Upper lobe of left lung (tissue), 6 donors: ENCODE results near the gene PEF1. TPM values are rescaled to one million over a fixed set of nuclear protein-coding genes. Genes with fewer than 3 reads are reported as not detected.

ENCODE experiments used
- ATAC-seq, 2 donors: fragments of 200-7000 bp; cut with Tn5 transposase; one replicate each; pipeline ENCODE4 v1.9.1; 2022; ENCODE audit warnings: mild to moderate bottlenecking in 2 of 2, moderate library complexity in 2 of 2; ENCODE audit not compliant: low FRiP score in 2 of 2
- DNase-seq, 2 donors: peaks; one replicate each; pipeline ENCODE4 v3.0.0-alpha.2; 2019 to 2020
- H3K27ac ChIP-seq, 4 donors: fragments of 200-600 bp; sonication (generic); one replicate each; pipeline ENCODE4 v1.5.1; 2016 to 2019
- H3K27me3 ChIP-seq, 4 donors: fragments of 200-600 bp; sonication (generic); one replicate each; pipeline ENCODE4 v1.5.1; 2017 to 2019
- H3K36me3 ChIP-seq, 4 donors: fragments of 200-600 bp; sonication (generic); one replicate each; pipeline ENCODE4 v1.5.1; 2016 to 2019
- H3K4me1 ChIP-seq, 4 donors: fragments of 200-600 bp; sonication (generic); one replicate each; pipeline ENCODE4 v1.5.1; 2018 to 2019
- H3K4me3 ChIP-seq, 4 donors: fragments of 200-600 bp; sonication (generic); one replicate each; pipeline ENCODE4 v1.5.1; 2017 to 2019; ENCODE audit warnings: mild to moderate bottlenecking in 2 of 4, moderate library complexity in 1 of 4
- H3K9me3 ChIP-seq, 4 donors: fragments of 200-600 bp; sonication (generic); one replicate each; pipeline ENCODE4 v1.5.1; 2018 to 2019
- EP300 ChIP-seq, 4 donors: sonication (generic); formaldehyde crosslinking; IDR thresholded peaks; one replicate each; pipeline ENCODE4 v1.5.1; 2017; ENCODE audit warnings: antibody characterized with exemption in 4 of 4, control low read depth in 2 of 4
- POLR2A ChIP-seq, 4 donors: fragments of 450-650 bp; IDR thresholded peaks; one replicate each; pipeline ENCODE4 v1.5.1; 2016 to 2017; ENCODE audit warnings: antibody characterized with exemption in 4 of 4, mild to moderate bottlenecking in 2 of 4
- POLR2AphosphoS5 ChIP-seq, 2 donors: sonication (generic); formaldehyde crosslinking; IDR thresholded peaks; one replicate each; pipeline ENCODE4 v1.5.1; 2017; ENCODE audit warnings: antibody characterized with exemption in 2 of 2
- WGBS, 2 donors: methylation state at CpG; one replicate each; pipeline ENCODE4 v1.1.5; 2017 to 2018; 5-methylcytosine and 5-hydroxymethylcytosine counted together
- total RNA-seq, 6 donors: library from RNA; depleted of rRNA in 4 of 6; stranded (reverse); fragments of >200 nt in 4 of 6; gene quantifications; one replicate each; pipeline versions ENCODE4 v1.1.0 to v1.2.1, GENCODE V29; 2016 to 2021
- TF ChIP-seq, protein P1 (sequence below), 6 experiments: fragments of 450-650 bp in 4 of 6; fragments of 200-600 bp in 2 of 6; sonication (generic) in 2 of 6; IDR thresholded peaks; one replicate each; pipeline ENCODE4 v1.5.1; 2016 to 2019; ENCODE audit warnings: antibody characterized with exemption in 6 of 6
- donor health status: DM: no; HTN: no; CAD: no; lungs with moderate emphysema.
- donor health status: DM: no; HTN: yes; CAD: no; lungs with severe emphysema.

The PEF1 gene
- total RNA-seq, 6 donors from 2014 or later: 52.4 to 135 (median 77.4) TPM

DNA sequence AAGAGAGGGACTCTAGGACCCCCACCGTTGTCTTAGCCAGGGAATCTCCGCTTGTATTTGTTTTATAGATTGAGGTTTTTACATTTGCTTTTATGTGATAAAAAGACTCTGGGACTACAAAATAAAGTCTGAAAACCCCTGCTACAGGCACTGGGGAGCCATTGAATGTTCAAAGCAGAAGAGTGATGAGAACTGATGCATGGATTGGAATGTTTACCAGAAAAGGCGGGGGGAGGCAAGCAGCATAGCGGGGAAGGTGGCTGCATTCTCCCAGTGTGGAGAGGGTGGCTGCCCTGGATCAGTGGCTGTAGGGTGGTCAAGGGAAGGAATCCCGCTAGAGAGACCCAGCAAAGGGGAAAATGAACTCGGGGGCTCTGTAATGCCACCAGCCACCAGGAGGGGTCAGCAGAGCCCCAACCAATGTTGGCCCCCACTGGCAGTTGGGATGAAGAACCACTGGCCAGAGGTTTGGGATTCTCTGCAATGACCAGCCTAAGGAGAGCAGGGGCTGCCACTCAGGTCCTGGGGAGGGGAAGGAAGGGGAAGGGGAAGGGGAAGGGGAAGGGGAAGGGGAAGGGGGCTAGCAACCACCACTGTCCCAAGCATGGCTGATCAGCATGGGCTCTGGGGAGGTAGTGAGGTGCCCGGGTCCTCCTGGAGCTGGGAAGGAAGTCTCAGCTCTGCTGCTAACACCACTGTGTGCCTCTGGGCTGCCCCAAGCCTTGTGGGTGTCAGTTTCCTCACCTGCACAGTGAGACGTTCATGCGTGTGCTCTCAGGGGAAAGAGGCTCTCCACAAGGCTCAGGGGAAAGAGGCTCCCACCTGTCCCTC lies 19.2 kb upstream of the PEF1 start:
- Histone ChIP-seq H3K9me3 (no peaks in the 10 kb centered on the region), H3K4me3 (no peak overlapping the region), H3K27me3 (no peaks in the 10 kb centered on the region), H3K27ac (no peak overlapping the region), H3K4me1 (peaks cover 0 to 16% (median 3%) of the 10 kb centered on the region in 4 donors), H3K36me3 (no peaks in the 10 kb centered on the region)
- DNase-seq: peak in 1 of 2 donors; percentile 55
- TF ChIP-seq, protein P1, sequence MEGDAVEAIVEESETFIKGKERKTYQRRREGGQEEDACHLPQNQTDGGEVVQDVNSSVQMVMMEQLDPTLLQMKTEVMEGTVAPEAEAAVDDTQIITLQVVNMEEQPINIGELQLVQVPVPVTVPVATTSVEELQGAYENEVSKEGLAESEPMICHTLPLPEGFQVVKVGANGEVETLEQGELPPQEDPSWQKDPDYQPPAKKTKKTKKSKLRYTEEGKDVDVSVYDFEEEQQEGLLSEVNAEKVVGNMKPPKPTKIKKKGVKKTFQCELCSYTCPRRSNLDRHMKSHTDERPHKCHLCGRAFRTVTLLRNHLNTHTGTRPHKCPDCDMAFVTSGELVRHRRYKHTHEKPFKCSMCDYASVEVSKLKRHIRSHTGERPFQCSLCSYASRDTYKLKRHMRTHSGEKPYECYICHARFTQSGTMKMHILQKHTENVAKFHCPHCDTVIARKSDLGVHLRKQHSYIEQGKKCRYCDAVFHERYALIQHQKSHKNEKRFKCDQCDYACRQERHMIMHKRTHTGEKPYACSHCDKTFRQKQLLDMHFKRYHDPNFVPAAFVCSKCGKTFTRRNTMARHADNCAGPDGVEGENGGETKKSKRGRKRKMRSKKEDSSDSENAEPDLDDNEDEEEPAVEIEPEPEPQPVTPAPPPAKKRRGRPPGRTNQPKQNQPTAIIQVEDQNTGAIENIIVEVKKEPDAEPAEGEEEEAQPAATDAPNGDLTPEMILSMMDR (IDR thresholded peaks at IDR 0.05): peak; percentile 90 to 97 (median 93)
- no peak for TF ChIP-seq POLR2AphosphoS5 (IDR thresholded peaks at IDR 0.05)
- WGBS, 2 donors: 34 to 47% methylated on average over 7 to 9 of the region's 9 CpGs
- peak; percentile 4 to 67 for ATAC-seq

DNA sequence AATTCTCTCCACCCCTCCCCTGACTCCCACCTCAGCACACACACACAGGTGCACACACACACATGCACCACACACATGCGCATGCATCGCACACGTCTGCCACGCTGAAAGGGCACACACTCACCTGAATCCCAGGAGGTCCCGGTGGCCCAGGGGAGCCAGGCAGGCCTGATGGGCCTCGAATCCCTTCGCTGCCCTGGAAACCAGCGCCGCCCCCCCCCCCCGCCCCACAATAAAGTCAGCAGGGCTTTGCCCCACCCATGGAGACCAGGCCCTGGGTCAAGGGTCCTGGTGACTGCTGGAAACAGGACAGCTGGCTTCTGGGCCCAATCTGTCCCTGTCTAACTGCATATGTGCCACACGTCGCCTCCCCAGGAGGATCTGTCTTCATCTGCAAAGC lies 17.8 kb upstream of the PEF1 start:
- Histone ChIP-seq H3K36me3 (no peaks in the 10 kb centered on the region), H3K27ac (no peak overlapping the region), H3K27me3 (no peaks in the 10 kb centered on the region), H3K9me3 (no peaks in the 10 kb centered on the region), H3K4me1 (peaks cover 0 to 16% (median 3%) of the 10 kb centered on the region in 4 donors), H3K4me3 (no peak overlapping the region)
- TF ChIP-seq, protein P1 (IDR thresholded peaks at IDR 0.05): no peak
- TF ChIP-seq POLR2AphosphoS5 (IDR thresholded peaks at IDR 0.05) (no peak), POLR2A (IDR thresholded peaks at IDR 0.05) (no peak), EP300 (IDR thresholded peaks at IDR 0.05) (no peak)
- DNase-seq (peak in 1 of 2 donors; percentile 57), ATAC-seq (no peak)
- 91% methylated on average over 12 of the region's 12 CpGs; no CpG with 5 or more reads in 1 of the 2 donors for WGBS, 2 donors

DNA sequence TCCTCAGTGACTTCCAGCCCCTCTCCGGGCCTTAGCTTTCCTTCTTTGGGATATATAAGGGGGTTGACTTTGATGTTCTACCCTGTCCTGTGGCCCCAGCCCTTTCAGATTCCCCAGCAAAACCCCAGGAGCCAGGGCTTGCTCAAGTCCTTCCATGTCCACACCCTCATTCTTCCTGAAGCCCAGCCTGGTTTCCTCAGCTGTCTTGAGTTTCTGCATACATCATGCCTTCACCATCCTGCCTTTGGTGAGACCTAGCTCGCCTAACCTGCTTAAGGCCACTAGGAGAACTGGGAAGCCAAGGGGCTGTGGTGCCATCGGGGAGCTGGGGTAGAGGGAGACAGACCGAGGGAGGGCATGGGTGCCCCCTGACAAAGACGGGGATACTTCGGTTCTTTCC lies 17.2 kb upstream of the PEF1 start:
- Histone ChIP-seq H3K27ac (no peak overlapping the region), H3K4me1 (peaks cover 0 to 11% (median 3%) of the 10 kb centered on the region in 4 donors), H3K4me3 (no peak overlapping the region), H3K27me3 (no peaks in the 10 kb centered on the region), H3K9me3 (no peaks in the 10 kb centered on the region), H3K36me3 (no peaks in the 10 kb centered on the region)
- ATAC-seq: no peak
- no peak for DNase-seq
- TF ChIP-seq POLR2AphosphoS5 (IDR thresholded peaks at IDR 0.05) (no peak), EP300 (IDR thresholded peaks at IDR 0.05) (no peak), POLR2A (IDR thresholded peaks at IDR 0.05) (no peak)
- TF ChIP-seq, protein P1 (IDR thresholded peaks at IDR 0.05): no peak
- WGBS, 2 donors: 88 to 90% methylated on average over 6 of the region's 6 CpGs

DNA sequence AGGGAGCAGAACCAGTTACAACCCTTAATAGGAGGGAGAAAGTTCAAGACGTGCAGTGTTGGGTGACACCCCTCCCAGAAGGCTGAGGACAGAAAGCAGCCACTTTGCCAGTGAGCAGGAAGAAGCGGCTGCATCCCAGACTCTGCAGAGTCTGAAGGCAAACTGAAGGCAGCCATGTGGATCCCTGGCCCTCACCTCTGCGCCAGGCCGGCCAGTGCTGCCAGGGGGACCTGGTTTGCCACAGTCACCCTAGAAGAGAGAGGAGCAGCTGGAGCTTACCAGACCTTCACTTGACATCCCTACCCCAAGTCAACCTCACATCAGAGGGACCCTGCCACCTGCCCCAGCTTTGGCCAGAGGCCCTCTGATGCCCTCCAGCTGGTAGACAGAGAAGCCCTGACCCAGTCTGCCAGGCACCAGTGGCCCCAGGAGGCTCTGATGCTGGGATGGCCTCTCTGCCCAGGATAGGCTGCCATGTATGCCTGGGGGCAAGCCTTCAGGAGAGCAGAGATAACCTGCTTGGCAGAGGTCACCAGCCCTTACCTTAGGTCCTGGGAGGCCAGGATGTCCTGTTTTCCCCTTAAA lies 16.3 kb upstream of the PEF1 start:
- 81 to 93% methylated on average over 2 to 4 of the region's 4 CpGs for WGBS, 2 donors
- Histone ChIP-seq H3K27ac (no peak overlapping the region), H3K9me3 (no peaks in the 10 kb centered on the region), H3K4me3 (no peak overlapping the region), H3K27me3 (no peaks in the 10 kb centered on the region), H3K36me3 (no peaks in the 10 kb centered on the region), H3K4me1 (peaks cover 0 to 2% (median 0%) of the 10 kb centered on the region in 4 donors)
- ATAC-seq: no peak
- TF ChIP-seq POLR2A (IDR thresholded peaks at IDR 0.05) (no peak), POLR2AphosphoS5 (IDR thresholded peaks at IDR 0.05) (no peak), EP300 (IDR thresholded peaks at IDR 0.05) (no peak)
- TF ChIP-seq, protein P1 (IDR thresholded peaks at IDR 0.05): no peak
- no peak for DNase-seq
